HCT116 (cell line): ENCODE measurements around the gene GJA1. TPM values are rescaled to one million over a fixed set of nuclear protein-coding genes. Genes with fewer than 3 reads are reported as not detected.

Experiments used
- ATAC-seq: fragments of 200-7000 bp; cut with Tn5 transposase; 2 replicates; pipeline ENCODE4 v1.9.1; 2020; ENCODE audit warnings: mild to moderate bottlenecking, moderate library complexity
- BruUV-seq: library from RNA; stranded (reverse); fragments of 400-500 nt; replicated peaks from 2 replicates; lab custom pipeline; 2021; lab: Mats Ljungman, UMichigan
- CTCF ChIA-PET: fragments of 300-600 bp; sonication (Branson Sonifier 250); formaldehyde crosslinking; loops from one replicate; lab custom pipeline; 2021; ENCODE audit warnings: antibody characterized with exemption; lab: Charles Lee
- POLR2A ChIA-PET: fragments of 300-600, 350-600 bp; sonication (Branson Sonifier 250); formaldehyde crosslinking; loops from one replicate; lab custom pipeline; 2021; ENCODE audit warnings: antibody characterized with exemption; lab: Charles Lee
- RAD21 ChIA-PET, 2 experiments: fragments of 300-600 bp; sonication (Branson Sonifier 250); formaldehyde crosslinking; loops; one replicate each; lab custom pipeline; 2023; ENCODE audit warnings: low total read pairs in 2 of 2; ENCODE audit not compliant: uncharacterized antibody in 2 of 2, unreplicated experiment in 2 of 2, low non-redundant PET in 1 of 2; lab: Charles Lee
- DNase-seq: peaks from one replicate; pipeline ENCODE4 v3.0.0-alpha.2; 2010; ENCODE audit warnings: low read depth, low spot score
- H2AFZ ChIP-seq: fragments of 200-600 bp; shearing (Covaris generic), sonication (generic); 2 replicates; pipeline ENCODE4 v1.6.1; 2017; ENCODE audit warnings: low read depth, mixed run types, mixed read lengths, antibody characterized with exemption, low read length; ENCODE audit not compliant: poor library complexity, severe bottlenecking
- H3K27ac ChIP-seq: 2 replicates; pipeline ENCODE4 v1.5.1; 2012; ENCODE audit warnings: low read depth, low read length
- H3K27me3 ChIP-seq: fragments of 200-600 bp; sonication (generic); 2 replicates; pipeline ENCODE4 v1.6.1; 2016; ENCODE audit warnings: mixed run types, low read length, mixed read lengths; ENCODE audit not compliant: insufficient read depth
- H3K36me3 ChIP-seq, 2 experiments: fragments of 200-500 bp in 1 of 2; fragments of 200-600 bp in 1 of 2; sonication (Bioruptor generic) in 1 of 2; sonication (generic) in 1 of 2; 2 replicates each; pipeline versions ENCODE4 v1.5.1 to v1.6.1; 2014 to 2016; ENCODE audit warnings: low read length in 2 of 2, inconsistent platforms in 1 of 2, mixed read lengths in 1 of 2, mixed run types in 1 of 2; ENCODE audit not compliant: insufficient read depth in 2 of 2, control insufficient read depth in 1 of 2
- H3K4me1 ChIP-seq, 2 experiments: fragments of 200-600 bp in 1 of 2; sonication (generic) in 1 of 2; 2 replicates each; pipeline versions ENCODE4 v1.5.1 to v1.6.1; 2012 to 2017; ENCODE audit warnings: low read length in 2 of 2, inconsistent platforms in 1 of 2, mild to moderate bottlenecking in 1 of 2, mixed read lengths in 1 of 2, mixed run types in 1 of 2, moderate library complexity in 1 of 2; ENCODE audit not compliant: insufficient read depth in 2 of 2, control insufficient read depth in 1 of 2
- H3K4me2 ChIP-seq: fragments of 200-600 bp; sonication (generic); 2 replicates; pipeline ENCODE4 v1.6.1; 2017; ENCODE audit warnings: mixed run types, low read length, mixed read lengths
- H3K4me3 ChIP-seq, 2 experiments: fragments of 200-600 bp in 1 of 2; sonication (generic) in 1 of 2; replicated peaks in 1 of 2; 2 replicates each; pipeline ENCODE4 v1.5.1; 2011 to 2016; ENCODE audit warnings: low read length in 2 of 2, control low read depth in 1 of 2, low read depth in 1 of 2, mild to moderate bottlenecking in 1 of 2, mixed read lengths in 1 of 2, mixed run types in 1 of 2
- H3K79me2 ChIP-seq: fragments of 200-600 bp; sonication (generic); 2 replicates; pipeline ENCODE4 v1.6.1; 2017; ENCODE audit warnings: mild to moderate bottlenecking, mixed run types, low read length, moderate library complexity, mixed read lengths; ENCODE audit not compliant: insufficient read depth
- H3K9ac ChIP-seq: fragments of 200-600 bp; sonication (generic); 2 replicates; pipeline ENCODE4 v1.6.1; 2016; ENCODE audit warnings: low read length, mixed read lengths
- H3K9me2 ChIP-seq: fragments of 200-600 bp; sonication (generic), shearing (Covaris generic); 2 replicates; pipeline ENCODE4 v1.6.1; 2017; ENCODE audit warnings: mixed run types, mild to moderate bottlenecking, moderate library complexity; ENCODE audit not compliant: insufficient read depth
- H3K9me3 ChIP-seq, 2 experiments: fragments of 200-500 bp in 1 of 2; fragments of 200-600 bp in 1 of 2; sonication (Bioruptor generic) in 1 of 2; sonication (generic) in 1 of 2; 2 replicates each; pipeline ENCODE4 v1.6.1; 2014 to 2017; ENCODE audit warnings: low read length in 2 of 2, mixed read lengths in 2 of 2, inconsistent platforms in 1 of 2, low read depth in 1 of 2, mild to moderate bottlenecking in 1 of 2, mixed run types in 1 of 2, moderate library complexity in 1 of 2; ENCODE audit not compliant: control insufficient read depth in 1 of 2, insufficient read depth in 1 of 2
- H4K20me1 ChIP-seq: fragments of 200-600 bp; sonication (generic), shearing (Covaris generic); 2 replicates; pipeline ENCODE4 v1.6.1; 2017; ENCODE audit warnings: mixed run types, mild to moderate bottlenecking, moderate library complexity; ENCODE audit not compliant: insufficient read depth
- CEBPB ChIP-seq: IDR thresholded peaks from 2 replicates; pipeline ENCODE4 v1.6.1; 2012; ENCODE audit warnings: low read depth
- EZH2 ChIP-seq: fragments of 200-600 bp; sonication (generic); IDR thresholded peaks from 2 replicates; pipeline ENCODE4 v1.6.1; 2017; ENCODE audit warnings: antibody characterized with exemption, mixed run types
- FOSL1 ChIP-seq: IDR thresholded peaks from 2 replicates; pipeline ENCODE4 v1.6.1; 2012; ENCODE audit warnings: low read depth
- JUND ChIP-seq: IDR thresholded peaks from 2 replicates; pipeline ENCODE4 v1.6.1; 2012
- POLR2A ChIP-seq: IDR thresholded peaks from 2 replicates; pipeline ENCODE4 v1.7.0; 2011; ENCODE audit warnings: borderline replicate concordance; ENCODE audit not compliant: insufficient read depth, insufficient read length; ENCODE audit errors: extremely low read depth
- POLR2AphosphoS5 ChIP-seq: IDR thresholded peaks from 2 replicates; pipeline ENCODE4 v1.6.1; 2011; ENCODE audit warnings: mild to moderate bottlenecking, low read depth, low read length, moderate library complexity
- SIN3A ChIP-seq: IDR thresholded peaks from 2 replicates; pipeline ENCODE4 v1.6.1; 2012; ENCODE audit warnings: low read depth
- TCF7L2 ChIP-seq: IDR thresholded peaks from 2 replicates; pipeline ENCODE4 v1.7.0; 2011; ENCODE audit warnings: borderline replicate concordance, inconsistent platforms; ENCODE audit not compliant: insufficient read depth, insufficient read length; ENCODE audit errors: extremely low read depth
- ZFX ChIP-seq: fragments of 450-650 bp; IDR thresholded peaks from 2 replicates; pipeline ENCODE4 v1.6.1; 2017
- ZNF274 ChIP-seq: fragments of 200-500 bp; sonication (Bioruptor generic); IDR thresholded peaks from 2 replicates; pipeline ENCODE4 v1.6.1; 2014; ENCODE audit warnings: mild to moderate bottlenecking, low read depth, low read length, inconsistent platforms
- intact Hi-C: fragments of 100-400 bp; cut with micrococcal nuclease; formaldehyde crosslinking; loops from 2 replicates; pipeline ENCODE4 v1.10.0; 2022
- total RNA-seq: library from RNA; stranded (reverse); gene quantifications from one replicate; pipeline ENCODE4 v1.2.1, GENCODE V29; 2021; ENCODE audit not compliant: unreplicated experiment
- TF ChIP-seq, protein P1 (sequence below): IDR thresholded peaks from 2 replicates; pipeline ENCODE4 v1.6.1; 2011; ENCODE audit warnings: mild to moderate bottlenecking, low read length, moderate library complexity; ENCODE audit not compliant: insufficient replicate concordance; ENCODE audit errors: extremely low read depth
- TF ChIP-seq, protein P2 (sequence below): IDR thresholded peaks from 2 replicates; pipeline ENCODE4 v1.6.1; 2012
- TF ChIP-seq, protein P3 (sequence below), 3 experiments: fragments of 200-600 bp in 1 of 3; sonication (generic) in 1 of 3; IDR thresholded peaks in 2 of 3; conservative IDR thresholded peaks in 1 of 3; 2 replicates each; pipeline ENCODE4 v1.5.1; 2012 to 2017; ENCODE audit warnings: low read depth in 2 of 3, low read length in 2 of 3, antibody characterized with exemption in 1 of 3, borderline replicate concordance in 1 of 3, control low read depth in 1 of 3, mild to moderate bottlenecking in 1 of 3, mixed read lengths in 1 of 3, mixed run types in 1 of 3, moderate library complexity in 1 of 3; ENCODE audit not compliant: insufficient read depth in 1 of 3

GJA1 gene
- total RNA-seq, 1 experiment from 2014 or later, result 1.1 TPM

DNA sequence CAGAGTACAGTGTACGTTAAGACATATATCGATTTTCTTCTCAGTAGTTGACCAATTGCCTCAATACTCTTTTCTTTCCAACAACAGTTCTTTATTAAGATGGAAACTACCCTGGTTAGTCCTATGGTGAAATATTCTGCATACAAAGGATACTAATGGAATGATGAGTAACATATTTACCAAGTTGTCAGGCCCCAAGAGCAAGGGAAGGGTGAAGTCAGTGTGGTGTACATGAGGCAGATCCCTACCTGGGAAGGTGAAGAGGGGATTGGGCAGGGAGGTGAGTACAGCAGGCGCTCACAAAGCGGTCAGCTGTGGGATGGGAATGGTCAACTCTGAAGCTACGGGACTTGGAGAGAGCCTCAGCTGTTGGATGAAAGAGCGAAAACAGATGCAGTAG lies 29.7 kb downstream of the GJA1 start:
- CTCF ChIA-PET, result no interaction called here
- Histone ChIP-seq H3K79me2 (no peaks in the 10 kb centered on the region), H2AFZ (no peak overlapping the region), H3K4me1 (no peaks in the 10 kb centered on the region), H3K27me3 (no peaks in the 10 kb centered on the region), H3K36me3 (no peaks in the 10 kb centered on the region), H3K27ac (no peak overlapping the region), H3K4me3 (no peak overlapping the region), H3K9me3 (no peaks in the 10 kb centered on the region), H3K9me2 (no peaks in the 10 kb centered on the region), H3K9ac (no peak overlapping the region), H4K20me1 (no peaks in the 10 kb centered on the region), H3K4me2 (no peak overlapping the region)
- DNase-seq, result no peak
- BruUV-seq, result no TSS peak
- POLR2A ChIA-PET, result no interaction called here
- RAD21 ChIA-PET, result no interaction called here
- no peak for ATAC-seq
- intact Hi-C loops, result loop anchor here (10.0 kb wide), 1 partner anchor 140 kb away; no protein-coding TSS in a partner anchor
- no peak for TF ChIP-seq ZNF274
- TF ChIP-seq, protein P1, sequence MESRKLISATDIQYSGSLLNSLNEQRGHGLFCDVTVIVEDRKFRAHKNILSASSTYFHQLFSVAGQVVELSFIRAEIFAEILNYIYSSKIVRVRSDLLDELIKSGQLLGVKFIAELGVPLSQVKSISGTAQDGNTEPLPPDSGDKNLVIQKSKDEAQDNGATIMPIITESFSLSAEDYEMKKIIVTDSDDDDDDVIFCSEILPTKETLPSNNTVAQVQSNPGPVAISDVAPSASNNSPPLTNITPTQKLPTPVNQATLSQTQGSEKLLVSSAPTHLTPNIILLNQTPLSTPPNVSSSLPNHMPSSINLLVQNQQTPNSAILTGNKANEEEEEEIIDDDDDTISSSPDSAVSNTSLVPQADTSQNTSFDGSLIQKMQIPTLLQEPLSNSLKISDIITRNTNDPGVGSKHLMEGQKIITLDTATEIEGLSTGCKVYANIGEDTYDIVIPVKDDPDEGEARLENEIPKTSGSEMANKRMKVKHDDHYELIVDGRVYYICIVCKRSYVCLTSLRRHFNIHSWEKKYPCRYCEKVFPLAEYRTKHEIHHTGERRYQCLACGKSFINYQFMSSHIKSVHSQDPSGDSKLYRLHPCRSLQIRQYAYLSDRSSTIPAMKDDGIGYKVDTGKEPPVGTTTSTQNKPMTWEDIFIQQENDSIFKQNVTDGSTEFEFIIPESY, result no peak
- no peak for TF ChIP-seq POLR2A
- no peak for TF ChIP-seq SIN3A
- no peak for TF ChIP-seq POLR2AphosphoS5
- TF ChIP-seq, protein P2, sequence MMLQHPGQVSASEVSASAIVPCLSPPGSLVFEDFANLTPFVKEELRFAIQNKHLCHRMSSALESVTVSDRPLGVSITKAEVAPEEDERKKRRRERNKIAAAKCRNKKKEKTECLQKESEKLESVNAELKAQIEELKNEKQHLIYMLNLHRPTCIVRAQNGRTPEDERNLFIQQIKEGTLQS, result no peak
- TF ChIP-seq JUND, result no peak
- TF ChIP-seq TCF7L2, result no peak
- no peak for TF ChIP-seq FOSL1
- no peak for TF ChIP-seq CEBPB
- no peak for TF ChIP-seq ZFX
- TF ChIP-seq, protein P3, sequence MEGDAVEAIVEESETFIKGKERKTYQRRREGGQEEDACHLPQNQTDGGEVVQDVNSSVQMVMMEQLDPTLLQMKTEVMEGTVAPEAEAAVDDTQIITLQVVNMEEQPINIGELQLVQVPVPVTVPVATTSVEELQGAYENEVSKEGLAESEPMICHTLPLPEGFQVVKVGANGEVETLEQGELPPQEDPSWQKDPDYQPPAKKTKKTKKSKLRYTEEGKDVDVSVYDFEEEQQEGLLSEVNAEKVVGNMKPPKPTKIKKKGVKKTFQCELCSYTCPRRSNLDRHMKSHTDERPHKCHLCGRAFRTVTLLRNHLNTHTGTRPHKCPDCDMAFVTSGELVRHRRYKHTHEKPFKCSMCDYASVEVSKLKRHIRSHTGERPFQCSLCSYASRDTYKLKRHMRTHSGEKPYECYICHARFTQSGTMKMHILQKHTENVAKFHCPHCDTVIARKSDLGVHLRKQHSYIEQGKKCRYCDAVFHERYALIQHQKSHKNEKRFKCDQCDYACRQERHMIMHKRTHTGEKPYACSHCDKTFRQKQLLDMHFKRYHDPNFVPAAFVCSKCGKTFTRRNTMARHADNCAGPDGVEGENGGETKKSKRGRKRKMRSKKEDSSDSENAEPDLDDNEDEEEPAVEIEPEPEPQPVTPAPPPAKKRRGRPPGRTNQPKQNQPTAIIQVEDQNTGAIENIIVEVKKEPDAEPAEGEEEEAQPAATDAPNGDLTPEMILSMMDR (IDR thresholded peaks at IDR 0.05 in 2 of 3, conservative IDR thresholded peaks at IDR 0.05 in 1 of 3; ENCODE audit: borderline replicate concordance in 1 of 3, insufficient read depth in 1 of 3, low read depth in 2 of 3, low read length in 2 of 3), result no peak
- TF ChIP-seq EZH2, result no peak
